Measurements from ENCODE around the gene IGF1R. TPM values are rescaled to one million over a fixed set of nuclear protein-coding genes. Genes with fewer than 3 reads are reported as not detected.

IGF1R gene
- total and polyA plus RNA-seq, 2 donors (not counting 3 experiments of a cell fraction or from before 2014, with no cell fraction given): 16.1 to 59.1 TPM

DNA sequence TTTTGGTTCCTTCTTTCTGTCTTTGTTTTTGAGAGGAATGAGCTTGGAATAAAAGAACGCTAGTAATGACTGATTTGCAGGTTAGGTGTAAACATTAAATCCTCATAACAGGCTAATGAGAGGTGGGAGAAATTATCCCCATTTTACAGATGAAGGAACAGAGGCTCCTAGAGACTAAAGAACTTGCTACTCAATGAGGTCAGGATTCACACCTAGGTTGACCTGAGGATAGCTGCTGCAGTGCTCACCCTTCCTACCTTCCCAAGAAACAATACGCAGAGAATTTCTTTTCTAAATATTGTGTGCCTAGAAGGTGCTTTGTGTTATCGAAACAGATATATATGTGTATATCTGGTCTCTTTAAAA is 106.3 kb downstream of the IGF1R start:
- H3K9ac ChIP-seq (replicated peaks; ENCODE audit: extremely low read depth, insufficient read depth, low read length): peak overlapping the region; percentile 54
- peaks cover 18% of the 10 kb centered on the region for H3K79me2 ChIP-seq (ENCODE audit: control insufficient read depth, insufficient read depth, low read length)
- peaks cover 4% of the 10 kb centered on the region for H4K20me1 ChIP-seq (replicated peaks; ENCODE audit: control insufficient read depth, extremely low read depth, insufficient read depth, low read length)
- H3K9me3 ChIP-seq (replicated peaks; ENCODE audit: control insufficient read depth, insufficient read depth, low read length): no peaks in the 10 kb centered on the region
- no peaks in the 10 kb centered on the region for H3K36me3 ChIP-seq (ENCODE audit: control insufficient read depth in 2 of 2, extremely low read depth in 1 of 2, insufficient read depth in 2 of 2, low read length in 2 of 2)
- CTCF ChIA-PET: interaction anchor here (0.9 to 2.1 kb wide), 16 partner anchors 9 to 322 kb away, joined by 3 to 13 read pairs (median 4); no protein-coding TSS in a partner anchor
- BruUV-seq (replicated peaks): no TSS peak
- H3K9me1 ChIP-seq (replicated peaks; ENCODE audit: control insufficient read depth, extremely low read depth, insufficient read depth, low read length): no peaks in the 10 kb centered on the region
- no peak for TF ChIP-seq JUN (IDR thresholded peaks at IDR 0.05; ENCODE audit: borderline replicate concordance, insufficient read depth, insufficient read length, low read depth)
- TF ChIP-seq FOS (IDR thresholded peaks at IDR 0.05; ENCODE audit: borderline replicate concordance, insufficient read depth, low read length): no peak
- TF ChIP-seq EZH2 (IDR thresholded peaks at IDR 0.05; ENCODE audit: borderline replicate concordance, low read depth, low read length, severe bottlenecking): no peak
- TF ChIP-seq, protein P1, sequence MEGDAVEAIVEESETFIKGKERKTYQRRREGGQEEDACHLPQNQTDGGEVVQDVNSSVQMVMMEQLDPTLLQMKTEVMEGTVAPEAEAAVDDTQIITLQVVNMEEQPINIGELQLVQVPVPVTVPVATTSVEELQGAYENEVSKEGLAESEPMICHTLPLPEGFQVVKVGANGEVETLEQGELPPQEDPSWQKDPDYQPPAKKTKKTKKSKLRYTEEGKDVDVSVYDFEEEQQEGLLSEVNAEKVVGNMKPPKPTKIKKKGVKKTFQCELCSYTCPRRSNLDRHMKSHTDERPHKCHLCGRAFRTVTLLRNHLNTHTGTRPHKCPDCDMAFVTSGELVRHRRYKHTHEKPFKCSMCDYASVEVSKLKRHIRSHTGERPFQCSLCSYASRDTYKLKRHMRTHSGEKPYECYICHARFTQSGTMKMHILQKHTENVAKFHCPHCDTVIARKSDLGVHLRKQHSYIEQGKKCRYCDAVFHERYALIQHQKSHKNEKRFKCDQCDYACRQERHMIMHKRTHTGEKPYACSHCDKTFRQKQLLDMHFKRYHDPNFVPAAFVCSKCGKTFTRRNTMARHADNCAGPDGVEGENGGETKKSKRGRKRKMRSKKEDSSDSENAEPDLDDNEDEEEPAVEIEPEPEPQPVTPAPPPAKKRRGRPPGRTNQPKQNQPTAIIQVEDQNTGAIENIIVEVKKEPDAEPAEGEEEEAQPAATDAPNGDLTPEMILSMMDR (IDR thresholded peaks at IDR 0.05; ENCODE audit: extremely low read depth in 1 of 2, insufficient read depth in 1 of 2, low read depth in 1 of 2, low read length in 2 of 2): no peak
- no peak for TF ChIP-seq MYC (IDR thresholded peaks at IDR 0.05; ENCODE audit: low read depth, low read length)
- no peak for TF ChIP-seq POLR2A (IDR thresholded peaks at IDR 0.05; ENCODE audit: low read depth, low read length)
- TF ChIP-seq GATA2 (IDR thresholded peaks at IDR 0.05; ENCODE audit: insufficient read depth, insufficient read length, low read depth, low read length): no peak
- TF ChIP-seq, protein P2, sequence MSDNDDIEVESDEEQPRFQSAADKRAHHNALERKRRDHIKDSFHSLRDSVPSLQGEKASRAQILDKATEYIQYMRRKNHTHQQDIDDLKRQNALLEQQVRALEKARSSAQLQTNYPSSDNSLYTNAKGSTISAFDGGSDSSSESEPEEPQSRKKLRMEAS (IDR thresholded peaks at IDR 0.05; ENCODE audit: insufficient read depth, insufficient read length): no peak
- TF ChIP-seq POLR2AphosphoS5 (IDR thresholded peaks at IDR 0.05; ENCODE audit: insufficient read depth, low read depth, low read length): no peak
- peak overlapping the region in 1 of 3 experiments; percentile 60 for H3K4me3 ChIP-seq (replicated peaks in 1 of 3; ENCODE audit: insufficient read depth in 1 of 3, low read depth in 1 of 3, low read length in 3 of 3)
- H2AFZ ChIP-seq (ENCODE audit: low read depth, low read length): no peak overlapping the region
- no peaks in the 10 kb centered on the region for H3K27me3 ChIP-seq (ENCODE audit: control insufficient read depth in 2 of 2, insufficient read depth in 2 of 2, low read length in 2 of 2)
- POLR2A ChIA-PET: no interaction called here
- FAIRE-seq (no peak), DNase-seq (ENCODE audit: low read depth, low spot score) (no peak)
- peak overlapping the region; percentile 30 for H3K27ac ChIP-seq (ENCODE audit: insufficient read depth, low read depth, low read length)
- dilution Hi-C loops (cut with MboI; ENCODE audit: extremely low pct_ligation_motif_present, low sequenced_read_pairs): no loop called here
- intact Hi-C loops (cut with micrococcal nuclease): no loop called here
- peak overlapping the region; percentile 86 for H3K4me2 ChIP-seq (ENCODE audit: insufficient read depth, low read length)
- peaks cover 12% of the 10 kb centered on the region for H3K4me1 ChIP-seq (ENCODE audit: control insufficient read depth, extremely low read depth, insufficient read depth, low read length)
